HG03469 (cell line): ENCODE measurements around the gene EMSY.
"Not testable (repeated sequence)": the region's sequence is repeated elsewhere in the genome, so short reads cannot be mapped to it uniquely, and the experiment has no call there.

Experiments
- ATAC-seq: cut with Tn5 transposase; IDR thresholded peaks from one replicate; pipeline ENCODE4 v1.9.1; 2021; ENCODE audit warnings: mild to moderate bottlenecking, moderate library complexity, moderate number of reproducible peaks; ENCODE audit not compliant: unreplicated experiment

The EMSY gene

GRCh38 chr11:76567261-76567660, 122.4 kb downstream of the EMSY start:
- no peak for ATAC-seq

GRCh38 chr11:76568139-76568538, 123.3 kb downstream of the EMSY start:
- no peak for ATAC-seq

- ATAC-seq: no peak
Measured at GRCh38 chr11:76568621-76569020, 123.8 kb downstream of the EMSY start.

GRCh38 chr11:76572181-76572875, 127.5 kb downstream of the EMSY start:
- ATAC-seq: not testable (repeated sequence)

GRCh38 chr11:76574406-76574805, 129.6 kb downstream of the EMSY start:
- no peak for ATAC-seq

- no peak for ATAC-seq
Measured at GRCh38 chr11:76574879-76575278, 130.1 kb downstream of the EMSY start.

GRCh38 chr11:76577226-76577920, 132.6 kb downstream of the EMSY start:
- ATAC-seq: no peak

GRCh38 chr11:76577921-76578653, 133.3 kb downstream of the EMSY start:
- ATAC-seq: no peak

GRCh38 chr11:76578654-76579055, 133.8 kb downstream of the EMSY start:
- ATAC-seq: no peak

- no peak for ATAC-seq
Measured at GRCh38 chr11:76579056-76579751, 134.4 kb downstream of the EMSY start.

GRCh38 chr11:76579752-76580151, 134.9 kb downstream of the EMSY start:
- ATAC-seq: no peak

- not testable (repeated sequence) for ATAC-seq
Measured at GRCh38 chr11:76582471-76582870, 137.7 kb downstream of the EMSY start.

GRCh38 chr11:76587820-76588454, 143.1 kb downstream of the EMSY start:
- ATAC-seq: no peak

GRCh38 chr11:76588455-76589325, 143.9 kb downstream of the EMSY start:
- no peak for ATAC-seq

- ATAC-seq: no peak
Measured at GRCh38 chr11:76589477-76589876, 144.7 kb downstream of the EMSY start.

- no peak for ATAC-seq
Measured at GRCh38 chr11:76589964-76590950, 145.4 kb downstream of the EMSY start.

- no peak for ATAC-seq
Measured at GRCh38 chr11:76591416-76591815, 146.6 kb downstream of the EMSY start.
